ENCODE data around the gene ERN1.

GRCh38 chr17:63996430-63997182 is 133.3 kb downstream of the ERN1 start:
- no peak for TF ChIP-seq CTCF (IDR thresholded peaks at IDR 0.05; ENCODE audit: insufficient read depth, low read length)
- TF ChIP-seq POLR2AphosphoS5 (IDR thresholded peaks at IDR 0.05; ENCODE audit: low read depth) = no peak
- TF ChIP-seq REST (IDR thresholded peaks at IDR 0.05; ENCODE audit: insufficient replicate concordance, low read depth) = no peak
- no peak for TF ChIP-seq SPI1 (IDR thresholded peaks at IDR 0.05; ENCODE audit: borderline replicate concordance, low read depth)

All from HL-60 (cell line).